Endothelial cell (in vitro differentiated cells): Measurements from ENCODE around the gene MYLIP. TPM values are rescaled to one million over a fixed set of nuclear protein-coding genes. Genes with fewer than 3 reads are reported as not detected.

Experiments
- DNase-seq: peaks from one replicate; pipeline ENCODE4 v3.0.0; 2021; ENCODE audit warnings: low spot score
- H3K27ac Mint-ChIP-seq: one replicate; pipeline ENCODE4 v1.8.0; 2021; ENCODE audit warnings: mixed read lengths, inconsistent platforms; ENCODE audit not compliant: unreplicated experiment
- H3K27me3 Mint-ChIP-seq: one replicate; pipeline ENCODE4 v1.8.0; 2021; ENCODE audit warnings: mild to moderate bottlenecking, moderate library complexity, mixed read lengths, inconsistent platforms; ENCODE audit not compliant: unreplicated experiment
- H3K36me3 Mint-ChIP-seq: one replicate; pipeline ENCODE4 v1.8.0; 2021; ENCODE audit warnings: mild to moderate bottlenecking, low read depth, mixed read lengths, inconsistent platforms; ENCODE audit not compliant: unreplicated experiment
- H3K4me1 Mint-ChIP-seq: one replicate; pipeline ENCODE4 v1.8.0; 2021; ENCODE audit warnings: mild to moderate bottlenecking, mixed read lengths, inconsistent platforms; ENCODE audit not compliant: unreplicated experiment
- H3K4me3 Mint-ChIP-seq: one replicate; pipeline ENCODE4 v1.8.0; 2021; ENCODE audit warnings: mild to moderate bottlenecking, mixed read lengths, inconsistent platforms; ENCODE audit not compliant: unreplicated experiment
- H3K9me3 Mint-ChIP-seq: one replicate; pipeline ENCODE4 v1.8.0; 2021; ENCODE audit warnings: mixed read lengths, inconsistent platforms; ENCODE audit not compliant: unreplicated experiment
- CTCF ChIP-seq: fragments of 200-600 bp; sonication (generic); IDR thresholded peaks from one replicate; pipeline ENCODE4 v1.5.0; 2021; ENCODE audit warnings: antibody characterized with exemption; ENCODE audit not compliant: unreplicated experiment
- total RNA-seq: library from RNA; stranded (reverse); fragmentation: NEBNext Ultra II Directional; extraction: Animal tissue kit (Norgen Biotek cat#: 25700); gene quantifications from one replicate; pipeline ENCODE4 v1.2.1, GENCODE V29; 2021; ENCODE audit not compliant: unreplicated experiment

Gene MYLIP
- total RNA-seq, 1 donor from 2014 or later = 30.1 TPM

GRCh38 chr6:16098211-16098610, 30.7 kb upstream of the MYLIP start:
- no peak for TF ChIP-seq CTCF
- H3K27me3 Mint-ChIP-seq = peaks cover 4% of the 10 kb centered on the region
- DNase-seq = no peak
- peaks cover 3% of the 10 kb centered on the region for H3K36me3 Mint-ChIP-seq
- H3K4me1 Mint-ChIP-seq = no peaks in the 10 kb centered on the region
- no peak overlapping the region for H3K4me3 Mint-ChIP-seq
- H3K9me3 Mint-ChIP-seq = no peaks in the 10 kb centered on the region
- no peak overlapping the region for H3K27ac Mint-ChIP-seq

GRCh38 chr6:16102208-16102607, 26.7 kb upstream of the MYLIP start:
- no peak for DNase-seq
- Mint-ChIP-seq H3K27ac (no peak overlapping the region), H3K27me3 (peaks cover 4% of the 10 kb centered on the region), H3K4me3 (no peak overlapping the region), H3K4me1 (no peaks in the 10 kb centered on the region), H3K36me3 (peaks cover 3% of the 10 kb centered on the region), H3K9me3 (no peaks in the 10 kb centered on the region)
- TF ChIP-seq CTCF = no peak

GRCh38 chr6:16103722-16104121, 25.2 kb upstream of the MYLIP start:
- no peak overlapping the region for H3K4me3 Mint-ChIP-seq
- H3K4me1 Mint-ChIP-seq = no peaks in the 10 kb centered on the region
- no peak overlapping the region for H3K27ac Mint-ChIP-seq
- no peak for DNase-seq
- peaks cover 2% of the 10 kb centered on the region for H3K27me3 Mint-ChIP-seq
- H3K36me3 Mint-ChIP-seq = peaks cover 3% of the 10 kb centered on the region
- H3K9me3 Mint-ChIP-seq = no peaks in the 10 kb centered on the region
- TF ChIP-seq CTCF = no peak

GRCh38 chr6:16104624-16105433, 24.1 kb upstream of the MYLIP start:
- H3K4me1 Mint-ChIP-seq = no peaks in the 10 kb centered on the region
- H3K9me3 Mint-ChIP-seq = no peaks in the 10 kb centered on the region
- no peak for TF ChIP-seq CTCF
- H3K4me3 Mint-ChIP-seq = no peak overlapping the region
- H3K27me3 Mint-ChIP-seq = peaks cover 2% of the 10 kb centered on the region
- no peak for DNase-seq
- H3K27ac Mint-ChIP-seq = no peak overlapping the region
- H3K36me3 Mint-ChIP-seq = no peaks in the 10 kb centered on the region

- no peaks in the 10 kb centered on the region for H3K4me1 Mint-ChIP-seq
Measured at GRCh38 chr6:16105854-16106253, 23.0 kb upstream of the MYLIP start.

More at GRCh38 chr6:16105854-16106253, 23.0 kb upstream of the MYLIP start:
- H3K27ac Mint-ChIP-seq = no peak overlapping the region
- H3K27me3 Mint-ChIP-seq = peaks cover under 1% of the 10 kb centered on the region
- no peak overlapping the region for H3K4me3 Mint-ChIP-seq
- TF ChIP-seq CTCF = no peak
- no peaks in the 10 kb centered on the region for H3K36me3 Mint-ChIP-seq
- no peaks in the 10 kb centered on the region for H3K9me3 Mint-ChIP-seq
- DNase-seq = no peak
